Fibroblast of mammary gland (primary cell): ENCODE data around the gene PIGBOS1.
"Not testable (repeated sequence)": the region's sequence is repeated elsewhere in the genome, so short reads cannot be mapped to it uniquely, and the experiment has no call there.

ENCODE experiments used
- DNase-seq: peaks from one replicate; pipeline ENCODE4 v3.0.0-alpha.2; 2010; ENCODE audit warnings: low read depth
- H3K4me3 ChIP-seq: 2 replicates; pipeline ENCODE4 v1.5.1; 2011; ENCODE audit warnings: low read depth, mild to moderate bottlenecking, low read length, moderate library complexity; ENCODE audit not compliant: control insufficient read depth
- CTCF ChIP-seq: conservative IDR thresholded peaks from 2 replicates; pipeline ENCODE4 v1.5.1; 2011; ENCODE audit warnings: low read depth, low read length, inconsistent platforms; ENCODE audit not compliant: control insufficient read depth, insufficient read depth

PIGBOS1 gene

GRCh38 chr15:55319537-55320237 is 764 bp upstream of the PIGBOS1 start:
- peak; percentile 72 for DNase-seq
- peak overlapping the region; percentile 98 for H3K4me3 ChIP-seq
- no peak for TF ChIP-seq CTCF

GRCh38 chr15:55302801-55303200 is 16.1 kb downstream of the PIGBOS1 start:
- DNase-seq: not testable (repeated sequence)

GRCh38 chr15:55297315-55297714 is 21.6 kb downstream of the PIGBOS1 start:
- DNase-seq: no peak
- TF ChIP-seq CTCF: no peak
- H3K4me3 ChIP-seq: no peak overlapping the region

More at GRCh38 chr15:55302801-55303200, 16.1 kb downstream of the PIGBOS1 start:
- H3K4me3 ChIP-seq: not testable (repeated sequence)

- H3K4me3 ChIP-seq: peak overlapping the region; percentile 84
- DNase-seq: peak; percentile 79
These were observed 28.3 kb downstream of the PIGBOS1 start for GRCh38 chr15:55290528-55291057.

GRCh38 chr15:55289746-55290527 is 29.0 kb downstream of the PIGBOS1 start, which contains the start of gene RAB27A:
TSS of gene RAB27A (minus strand) at chr15:55289813. CDS start at chr15:55234934, 54,879 bp downstream.
- no peak for TF ChIP-seq CTCF
- DNase-seq: peak; percentile 64
- H3K4me3 ChIP-seq: peak within 1 kb of the TSS; percentile 84

More at GRCh38 chr15:55290528-55291057, 28.3 kb downstream of the PIGBOS1 start:
- peak; percentile 93 for TF ChIP-seq CTCF

- no peak for TF ChIP-seq CTCF
- H3K4me3 ChIP-seq: peak overlapping the region; percentile 84
- DNase-seq: peak; percentile 54
These were observed 29.7 kb downstream of the PIGBOS1 start for GRCh38 chr15:55289011-55289745.
